Heart left ventricle (tissue), 13 donors: ENCODE measurements around the gene LAMA2.

ENCODE experiments used
- CTCF ChIP-seq, 12 donors: fragments of 200-600 bp; sonication (generic) in 4 of 12; IDR thresholded peaks; one replicate each; pipeline versions ENCODE4 v1.5.0 to v1.8.0; 2018 to 2022; ENCODE audit warnings: antibody characterized with exemption in 12 of 12, mild to moderate bottlenecking in 5 of 12
- POLR2A ChIP-seq, 2 donors: fragments of 450-650 bp; IDR thresholded peaks; one replicate each; pipeline ENCODE4 v1.6.1; 2017; ENCODE audit warnings: antibody characterized with exemption in 2 of 2, mild to moderate bottlenecking in 2 of 2, moderate library complexity in 2 of 2
- donor health status: ischemic (EF 13 %, LVEDD 7.1; RV severe dilation, severe dysfunction).
- donor health status: DM: no; HTN: yes; CAD: no.
- donor health status: DM: no; HTN: no; CAD: no.
- donor health status: ischemic (EF 25% LVEDD 6.9; RV normal size, moderate dysfunction).
- donor health status: ischemic (EF 25% LVEDD 5.7; RV mildly dilated, moderate dysfunction).
- donor health status: ischemic (EF 35%, LVEDD 5.7; RV mildly dilated, moderate dysfunction).
- donor health status: nonischemic (EF 11% LVEDD 7.7; RV severe dilation, severe dysfunction).
- donor health status: DM: yes; HTN: yes; CAD: no.
- donor health status: PGD.
- donor health status: ischemic (EF 29% LVEDD 5.4; RV normal size, mild dysfunction).
- donor health status: nonischemic (EF 23%, LVEDD 6.1; RV moderate dilation, normal function).

GRCh38 chr6:129263176-129263575, 380.2 kb downstream of the LAMA2 start:
- TF ChIP-seq CTCF (IDR thresholded peaks at IDR 0.05), result no peak
- TF ChIP-seq POLR2A (IDR thresholded peaks at IDR 0.05), result no peak
